GM21360 (cell line): ENCODE measurements around the gene MAG.

Experiments used
- ATAC-seq: cut with Tn5 transposase; IDR thresholded peaks from one replicate; pipeline ENCODE4 v1.9.1; 2021; ENCODE audit warnings: mild to moderate bottlenecking, moderate library complexity; ENCODE audit not compliant: unreplicated experiment

MAG gene

DNA sequence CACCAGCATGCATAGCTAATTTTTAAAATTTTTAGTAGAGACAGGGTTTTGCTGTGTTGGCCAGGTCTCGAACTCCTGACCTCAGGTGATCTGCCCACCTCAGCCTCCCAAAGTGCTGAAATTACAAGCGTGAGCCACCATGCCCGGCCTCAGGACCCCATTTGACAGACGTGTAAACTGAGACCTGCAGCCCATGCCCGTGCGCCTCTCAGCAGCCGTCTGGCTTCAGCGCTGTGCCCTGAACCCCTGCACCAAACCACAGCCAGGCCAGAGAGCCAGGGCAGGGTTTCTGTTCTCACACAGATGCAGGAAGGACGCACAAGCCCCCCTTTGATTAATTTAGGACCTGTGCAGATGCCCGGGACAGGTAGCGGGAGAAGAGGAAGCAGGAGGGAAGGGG is 48.5 kb downstream of the MAG start:
- ATAC-seq, result no peak

DNA sequence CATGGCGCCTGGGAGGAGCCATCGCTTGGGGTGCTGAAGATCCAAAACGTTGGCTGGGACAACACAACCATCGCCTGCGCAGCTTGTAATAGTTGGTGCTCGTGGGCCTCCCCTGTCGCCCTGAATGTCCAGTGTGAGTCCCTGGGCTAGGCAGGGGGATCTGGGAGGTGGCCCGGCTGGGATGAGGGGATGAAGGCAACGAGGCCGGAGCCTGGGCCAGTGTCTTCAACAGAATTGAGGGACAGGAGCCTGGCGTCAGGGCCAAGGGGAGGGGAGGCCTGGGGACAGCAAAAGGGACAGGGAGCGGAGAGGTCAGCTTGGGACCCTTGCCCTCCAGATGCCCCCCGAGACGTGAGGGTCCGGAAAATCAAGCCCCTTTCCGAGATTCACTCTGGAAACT is 49.0 kb downstream of the MAG start:
- no peak for ATAC-seq

GRCh38 chr19:35341565-35342225 is 49.7 kb downstream of the MAG start:
- no peak for ATAC-seq

- no peak for ATAC-seq
These were observed 50.5 kb downstream of the MAG start for GRCh38 chr19:35342430-35342829.

DNA sequence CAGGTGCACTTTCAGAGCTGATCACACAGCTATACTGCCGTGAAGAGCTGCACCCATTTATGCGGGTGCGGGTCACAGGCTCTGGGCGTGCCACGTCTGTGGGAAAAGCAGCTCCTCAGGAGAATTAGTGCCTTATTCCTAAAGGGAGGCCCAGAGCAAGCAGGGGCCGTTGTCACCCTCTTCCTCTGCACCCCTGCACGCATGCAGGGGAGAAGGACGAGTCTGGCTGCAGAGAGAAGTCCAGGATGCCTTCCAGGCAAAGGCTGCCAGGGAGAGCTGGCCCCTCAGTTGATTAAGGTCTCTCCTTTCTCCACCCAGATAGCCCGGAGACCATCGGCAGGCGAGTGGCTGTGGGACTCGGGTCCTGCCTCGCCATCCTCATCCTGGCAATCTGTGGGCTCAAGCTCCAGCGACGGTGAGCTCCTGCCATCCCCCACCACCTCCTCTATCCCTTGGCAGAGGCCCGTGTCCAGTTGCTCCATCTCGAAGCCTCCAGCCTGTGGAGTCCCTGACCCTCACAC is 52.6 kb downstream of the MAG start:
- ATAC-seq, result no peak

DNA sequence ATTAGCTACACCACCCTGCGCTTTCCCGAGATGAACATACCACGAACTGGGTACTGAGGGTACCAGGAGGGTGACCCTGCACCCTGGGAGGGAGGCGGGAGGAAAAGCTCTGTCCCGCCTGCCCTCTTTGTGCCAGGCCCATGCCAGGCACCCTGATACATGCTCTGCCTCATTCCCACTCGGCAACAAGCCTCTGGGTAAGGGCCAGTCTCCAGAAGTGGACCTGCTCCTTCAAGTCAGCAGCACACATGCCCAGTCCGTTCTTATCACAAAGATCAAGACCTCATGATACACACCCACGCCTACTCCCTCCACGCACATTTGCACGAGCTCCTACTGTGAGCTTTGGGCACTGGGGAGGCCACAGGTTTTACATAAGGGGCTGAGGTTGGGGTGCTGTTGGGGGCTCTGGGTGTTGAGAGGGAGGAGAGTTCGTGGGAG is 53.7 kb downstream of the MAG start:
- ATAC-seq, result no peak

DNA sequence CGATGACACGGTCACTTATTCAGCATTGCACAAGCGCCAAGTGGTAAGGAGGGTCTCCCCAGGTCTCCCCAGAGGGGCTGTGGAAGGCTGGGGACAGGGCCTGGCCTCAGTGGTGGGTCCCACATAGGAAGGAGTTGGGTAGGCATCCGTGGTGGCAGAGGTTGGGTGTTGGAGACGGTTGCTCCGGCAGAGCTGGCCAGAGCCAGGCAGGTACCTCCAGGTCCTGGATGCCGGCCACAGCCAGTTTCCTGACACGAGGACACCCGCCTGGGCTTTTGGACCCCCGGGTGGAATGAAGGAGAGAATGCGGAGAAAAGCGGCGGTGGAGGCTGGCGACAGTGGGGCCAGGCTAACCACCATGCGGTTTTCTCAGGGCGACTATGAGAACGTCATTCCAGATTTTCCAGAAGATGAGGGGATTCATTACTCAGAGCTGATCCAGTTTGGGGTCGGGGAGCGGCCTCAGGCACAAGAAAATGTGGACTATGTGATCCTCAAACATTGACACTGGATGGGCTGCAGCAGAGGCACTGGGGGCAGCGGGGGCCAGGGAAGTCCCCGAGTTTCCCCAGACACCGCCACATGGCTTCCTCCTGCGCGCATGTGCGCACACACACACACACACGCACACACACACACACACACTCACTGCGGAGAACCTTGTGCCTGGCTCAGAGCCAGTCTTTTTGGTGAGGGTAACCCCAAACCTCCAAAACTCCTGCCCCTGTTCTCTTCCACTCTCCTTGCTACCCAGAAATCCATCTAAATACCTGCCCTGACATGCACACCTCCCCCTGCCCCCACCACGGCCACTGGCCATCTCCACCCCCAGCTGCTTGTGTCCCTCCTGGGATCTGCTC is 54.5 kb downstream of the MAG start:
- ATAC-seq, result no peak

- peak; percentile 40 for ATAC-seq
These were observed 55.4 kb downstream of the MAG start, which contains the start of gene FFAR1 for GRCh38 chr19:35347171-35347929. TSS of gene FFAR1 (plus strand) at chr19:35347902. CDS start at chr19:35351552, 3,650 bp downstream.

GRCh38 chr19:35347930-35348298 is 56.0 kb downstream of the MAG start:
- ATAC-seq, result no peak

GRCh38 chr19:35348911-35349611 is 57.1 kb downstream of the MAG start:
- no peak for ATAC-seq

DNA sequence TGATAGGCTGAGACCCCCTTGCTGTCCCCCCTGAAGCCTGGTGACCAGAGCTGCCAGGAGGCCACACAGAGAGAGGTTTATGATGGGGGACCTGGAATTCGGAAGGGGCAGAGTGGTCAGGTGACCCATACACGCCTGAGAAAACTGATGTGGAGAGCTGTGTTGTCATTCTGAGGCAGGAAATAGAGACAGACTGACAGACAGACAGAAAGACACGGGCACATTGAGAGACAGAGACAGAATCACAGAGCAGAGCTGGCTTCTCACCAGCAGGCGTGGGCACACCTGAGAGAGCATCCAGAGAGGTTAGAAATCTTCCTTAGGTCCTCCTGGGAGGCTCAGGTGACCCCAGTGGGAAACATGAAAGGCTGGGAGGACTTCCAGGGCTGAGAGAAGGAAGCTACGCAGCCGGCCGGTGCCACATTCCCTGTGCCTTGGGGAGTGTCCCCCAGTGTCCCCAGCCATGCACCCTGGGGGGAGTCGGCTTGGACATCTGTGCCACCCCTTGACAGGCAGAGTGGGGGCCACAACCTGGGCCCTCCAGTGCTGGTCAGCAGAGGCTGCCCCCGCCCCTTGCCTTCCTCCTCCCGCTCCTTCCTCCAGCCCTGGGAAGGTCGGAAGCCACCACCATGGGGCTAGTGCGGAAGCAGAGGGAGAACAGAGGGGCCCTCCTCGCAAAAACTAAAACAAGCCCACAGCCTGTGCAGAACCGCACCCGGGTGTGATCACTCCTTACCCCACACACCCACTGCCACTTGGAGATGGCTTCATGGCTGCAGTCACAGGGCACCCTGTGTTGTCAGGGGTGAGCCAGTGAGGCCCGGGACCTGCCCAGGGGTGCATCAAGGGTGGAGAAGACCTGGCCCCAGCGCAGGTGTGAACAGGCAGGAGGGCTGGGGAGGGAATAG is 57.9 kb downstream of the MAG start:
- no peak for ATAC-seq

GRCh38 chr19:35350591-35350990 is 58.6 kb downstream of the MAG start:
- no peak for ATAC-seq

DNA sequence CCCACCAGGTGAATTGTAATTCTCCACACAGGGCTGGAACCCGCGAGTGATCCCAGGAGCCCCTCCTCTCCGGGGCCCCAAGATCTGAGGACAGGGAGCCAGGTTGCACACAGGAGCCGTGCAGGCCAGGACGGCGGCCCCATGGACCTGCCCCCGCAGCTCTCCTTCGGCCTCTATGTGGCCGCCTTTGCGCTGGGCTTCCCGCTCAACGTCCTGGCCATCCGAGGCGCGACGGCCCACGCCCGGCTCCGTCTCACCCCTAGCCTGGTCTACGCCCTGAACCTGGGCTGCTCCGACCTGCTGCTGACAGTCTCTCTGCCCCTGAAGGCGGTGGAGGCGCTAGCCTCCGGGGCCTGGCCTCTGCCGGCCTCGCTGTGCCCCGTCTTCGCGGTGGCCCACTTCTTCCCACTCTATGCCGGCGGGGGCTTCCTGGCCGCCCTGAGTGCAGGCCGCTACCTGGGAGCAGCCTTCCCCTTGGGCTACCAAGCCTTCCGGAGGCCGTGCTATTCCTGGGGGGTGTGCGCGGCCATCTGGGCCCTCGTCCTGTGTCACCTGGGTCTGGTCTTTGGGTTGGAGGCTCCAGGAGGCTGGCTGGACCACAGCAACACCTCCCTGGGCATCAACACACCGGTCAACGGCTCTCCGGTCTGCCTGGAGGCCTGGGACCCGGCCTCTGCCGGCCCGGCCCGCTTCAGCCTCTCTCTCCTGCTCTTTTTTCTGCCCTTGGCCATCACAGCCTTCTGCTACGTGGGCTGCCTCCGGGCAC is 59.6 kb downstream of the MAG start:
- ATAC-seq, result no peak

GRCh38 chr19:35352177-35352447 is 60.2 kb downstream of the MAG start:
- ATAC-seq, result no peak

- peak; percentile 39 for ATAC-seq
These were observed 60.7 kb downstream of the MAG start for GRCh38 chr19:35352448-35353304.

DNA sequence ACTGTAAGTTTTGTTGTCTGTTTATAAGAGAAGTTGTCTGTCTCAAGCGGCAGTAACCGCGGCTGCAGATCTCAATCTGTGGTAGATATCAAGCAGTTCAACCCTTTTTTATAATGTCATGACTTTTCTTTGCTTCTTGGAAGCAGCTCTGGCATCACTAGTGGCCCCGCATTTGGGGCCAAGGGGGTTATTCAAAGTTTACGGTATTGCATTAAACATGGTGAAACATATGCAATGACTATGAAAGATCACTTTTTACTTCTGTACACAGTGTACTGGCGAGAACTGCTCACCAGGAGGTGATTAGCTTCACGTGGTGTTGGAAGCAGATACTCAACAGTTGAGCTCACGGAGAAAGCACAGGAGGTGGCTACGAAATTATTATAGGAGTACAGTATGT is 61.7 kb downstream of the MAG start:
- no peak for ATAC-seq

- no peak for ATAC-seq
These were observed 62.9 kb downstream of the MAG start for GRCh38 chr19:35354898-35355297.

DNA sequence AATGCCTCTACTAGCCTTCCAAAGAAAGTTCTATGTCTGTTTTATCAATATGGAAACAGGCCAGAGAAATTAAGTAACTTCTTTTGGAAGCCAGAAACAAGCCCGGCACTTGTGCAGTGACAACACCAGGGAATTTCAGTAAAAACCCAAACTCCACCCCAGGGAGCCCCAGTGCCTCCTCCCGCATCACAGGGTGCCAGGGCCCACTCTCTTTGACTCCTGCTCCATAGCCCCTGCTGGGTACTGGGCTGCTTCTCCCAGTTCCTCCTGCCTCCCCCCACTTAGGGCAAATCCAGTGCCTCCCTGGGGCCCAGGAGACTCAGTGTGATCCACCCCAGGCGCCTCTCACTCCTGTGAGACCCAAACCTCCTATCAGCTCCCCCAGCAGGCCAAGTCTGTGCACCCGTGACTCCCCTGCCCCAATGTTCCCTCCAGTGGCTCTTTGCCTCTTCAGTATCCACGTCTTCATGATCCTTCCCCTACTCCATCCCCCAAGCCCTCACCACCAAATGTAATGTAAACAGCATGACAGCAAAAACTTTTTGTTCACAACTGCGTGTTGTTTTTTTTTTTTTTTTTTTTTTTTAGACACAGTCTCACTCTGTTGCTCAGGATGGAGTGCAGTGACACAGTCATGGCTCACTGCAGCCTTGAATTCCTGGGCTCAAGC is 64.0 kb downstream of the MAG start:
- ATAC-seq, result no peak
